Measurements from ENCODE around the gene SNTG2. TPM values are rescaled to one million over a fixed set of nuclear protein-coding genes. Genes with fewer than 3 reads are reported as not detected.
A peak's percentile ranks its signal among the peaks of the same experiment; 100 is the strongest.

SNTG2 gene
- total RNA-seq, 1 donor from 2014 or later, result not detected

- Mint-ChIP-seq H3K27me3 (no peaks in the 10 kb centered on the region), H3K9me3 (peaks cover 13% of the 10 kb centered on the region), H3K4me1 (peaks cover 11% of the 10 kb centered on the region), H3K27ac (no peak overlapping the region), H3K36me3 (ENCODE audit: low read depth) (peaks cover 3% of the 10 kb centered on the region), H3K4me3 (no peak overlapping the region)
- DNase-seq, result no peak
- intact Hi-C loops (cut with micrococcal nuclease), result no loop called here
Observed at GRCh38 chr2:1162246-1162645, 211.6 kb downstream of the SNTG2 start.

DNA sequence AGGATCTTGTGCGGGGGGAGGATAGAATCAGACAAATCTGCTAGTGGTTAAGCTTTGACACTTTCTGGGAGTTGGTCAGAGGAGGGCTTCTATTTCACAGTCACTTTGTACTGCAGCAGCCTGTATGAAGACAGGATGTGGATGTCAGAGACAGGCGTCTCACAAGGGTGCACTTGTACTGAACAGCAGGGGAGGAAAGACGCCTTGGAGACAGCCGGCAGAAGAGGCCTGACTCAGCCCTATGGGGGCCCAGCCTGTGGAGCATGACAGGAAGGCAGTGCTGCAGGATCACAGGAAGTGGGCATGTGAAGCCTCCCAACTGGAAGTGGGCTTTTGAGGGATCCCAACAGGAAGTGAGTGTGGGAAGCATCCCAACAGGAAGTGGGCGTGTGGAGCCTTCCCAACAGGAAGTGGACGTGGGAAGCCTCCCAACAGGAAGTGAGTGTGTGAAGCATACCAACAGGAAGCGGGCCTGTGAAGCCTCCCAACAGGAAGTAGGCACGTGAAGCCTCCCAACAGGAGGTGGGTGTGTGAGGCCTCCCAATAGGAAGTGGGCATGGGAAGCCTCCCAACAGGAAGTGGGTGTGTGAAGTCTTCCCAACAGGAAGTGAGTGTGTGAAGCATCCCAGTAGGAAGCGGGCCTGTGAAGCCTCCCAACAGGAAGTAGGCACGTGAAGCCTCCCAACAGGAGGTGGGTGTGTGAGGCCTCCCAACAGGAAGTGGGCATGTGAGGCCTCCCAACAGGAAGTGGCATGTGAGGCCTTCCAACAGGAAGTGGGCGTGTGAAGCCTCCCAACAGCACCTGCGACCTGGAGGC is 212.3 kb downstream of the SNTG2 start:
- H3K4me3 Mint-ChIP-seq, result peak overlapping the region; percentile 27
- peak; percentile 71 for DNase-seq
- H3K4me1 Mint-ChIP-seq, result peaks cover 11% of the 10 kb centered on the region
- intact Hi-C loops (cut with micrococcal nuclease), result no loop called here
- H3K36me3 Mint-ChIP-seq (ENCODE audit: low read depth), result peaks cover 3% of the 10 kb centered on the region
- H3K27me3 Mint-ChIP-seq, result no peaks in the 10 kb centered on the region
- H3K27ac Mint-ChIP-seq, result peak overlapping the region; percentile 83
- peaks cover 13% of the 10 kb centered on the region for H3K9me3 Mint-ChIP-seq

GRCh38 chr2:1166976-1167375 is 216.3 kb downstream of the SNTG2 start:
- no peaks in the 10 kb centered on the region for H3K27me3 Mint-ChIP-seq
- peaks cover 11% of the 10 kb centered on the region for H3K4me1 Mint-ChIP-seq
- peaks cover 20% of the 10 kb centered on the region for H3K9me3 Mint-ChIP-seq
- H3K27ac Mint-ChIP-seq, result peak overlapping the region; percentile 34
- peaks cover 3% of the 10 kb centered on the region for H3K36me3 Mint-ChIP-seq (ENCODE audit: low read depth)
- DNase-seq, result no peak
- no peak overlapping the region for H3K4me3 Mint-ChIP-seq
- intact Hi-C loops (cut with micrococcal nuclease), result no loop called here

GRCh38 chr2:1168846-1169245 is 218.2 kb downstream of the SNTG2 start:
- Mint-ChIP-seq H3K27me3 (no peaks in the 10 kb centered on the region), H3K4me3 (no peak overlapping the region), H3K36me3 (ENCODE audit: low read depth) (no peaks in the 10 kb centered on the region), H3K4me1 (no peaks in the 10 kb centered on the region), H3K27ac (no peak overlapping the region), H3K9me3 (peaks cover 15% of the 10 kb centered on the region)
- no peak for DNase-seq
- intact Hi-C loops (cut with micrococcal nuclease), result no loop called here

GRCh38 chr2:1169291-1169949 is 218.8 kb downstream of the SNTG2 start:
- intact Hi-C loops (cut with micrococcal nuclease), result no loop called here
- Mint-ChIP-seq H3K36me3 (ENCODE audit: low read depth) (no peaks in the 10 kb centered on the region), H3K27me3 (no peaks in the 10 kb centered on the region), H3K27ac (no peak overlapping the region), H3K4me1 (no peaks in the 10 kb centered on the region), H3K4me3 (no peak overlapping the region), H3K9me3 (peaks cover 11% of the 10 kb centered on the region)
- no peak for DNase-seq

DNA sequence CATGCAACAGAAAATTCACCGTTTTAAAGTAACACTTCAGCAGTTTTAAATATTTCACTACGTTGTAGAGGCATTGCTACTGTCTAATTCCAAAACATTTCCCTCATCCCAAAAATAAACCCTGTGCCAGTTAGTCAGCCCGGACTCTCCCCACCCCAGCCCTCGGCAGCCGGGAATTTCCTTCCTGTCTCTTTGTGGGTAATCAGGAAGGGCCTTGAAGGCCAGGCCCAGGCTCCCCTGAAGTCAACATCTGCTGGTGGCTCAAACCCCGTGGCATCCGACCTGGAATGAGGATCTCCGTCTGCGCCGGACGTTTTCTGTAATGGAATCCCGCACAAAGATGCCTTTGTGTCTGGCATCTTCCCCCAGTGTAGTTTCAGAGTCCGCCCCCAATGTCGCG is 219.6 kb downstream of the SNTG2 start:
- DNase-seq, result no peak
- intact Hi-C loops (cut with micrococcal nuclease), result no loop called here
- H3K36me3 Mint-ChIP-seq (ENCODE audit: low read depth), result no peaks in the 10 kb centered on the region
- H3K4me1 Mint-ChIP-seq, result no peaks in the 10 kb centered on the region
- no peak overlapping the region for H3K27ac Mint-ChIP-seq
- peaks cover 7% of the 10 kb centered on the region for H3K9me3 Mint-ChIP-seq
- H3K4me3 Mint-ChIP-seq, result no peak overlapping the region
- no peaks in the 10 kb centered on the region for H3K27me3 Mint-ChIP-seq

GRCh38 chr2:1170711-1171110 is 220.1 kb downstream of the SNTG2 start:
- Mint-ChIP-seq H3K4me1 (no peaks in the 10 kb centered on the region), H3K36me3 (ENCODE audit: low read depth) (no peaks in the 10 kb centered on the region), H3K4me3 (no peak overlapping the region), H3K9me3 (peaks cover 7% of the 10 kb centered on the region), H3K27ac (no peak overlapping the region), H3K27me3 (no peaks in the 10 kb centered on the region)
- intact Hi-C loops (cut with micrococcal nuclease), result no loop called here
- DNase-seq, result no peak

- Mint-ChIP-seq H3K4me1 (no peaks in the 10 kb centered on the region), H3K27me3 (no peaks in the 10 kb centered on the region), H3K9me3 (peaks cover 5% of the 10 kb centered on the region), H3K4me3 (no peak overlapping the region), H3K36me3 (ENCODE audit: low read depth) (no peaks in the 10 kb centered on the region), H3K27ac (no peak overlapping the region)
- intact Hi-C loops (cut with micrococcal nuclease), result no loop called here
- DNase-seq, result no peak
Observed at GRCh38 chr2:1173528-1173927, 222.9 kb downstream of the SNTG2 start.

DNA sequence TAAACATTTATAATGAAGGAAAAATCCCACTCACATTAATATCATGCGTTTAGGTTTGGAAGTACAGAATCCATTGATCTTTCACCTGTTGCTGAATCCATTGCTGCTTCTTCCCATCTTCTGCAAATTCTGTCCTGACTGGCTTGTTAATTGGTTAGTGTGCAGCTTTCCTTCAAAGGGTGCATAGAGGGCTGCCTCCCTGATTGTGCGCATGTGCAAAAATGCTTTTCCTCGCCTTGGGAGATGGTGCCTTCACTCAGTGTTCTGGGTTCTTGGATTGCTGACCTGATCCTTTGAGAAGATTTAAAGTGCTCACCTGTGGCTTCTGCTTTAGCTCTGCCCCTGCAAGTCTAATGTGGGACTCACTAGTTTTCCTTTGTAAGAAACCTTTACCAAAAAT is 231.2 kb downstream of the SNTG2 start:
- Mint-ChIP-seq H3K4me1 (no peaks in the 10 kb centered on the region), H3K36me3 (ENCODE audit: low read depth) (no peaks in the 10 kb centered on the region), H3K27me3 (no peaks in the 10 kb centered on the region), H3K4me3 (no peak overlapping the region), H3K27ac (no peak overlapping the region), H3K9me3 (peaks cover 20% of the 10 kb centered on the region)
- intact Hi-C loops (cut with micrococcal nuclease), result no loop called here
- DNase-seq, result no peak

DNA sequence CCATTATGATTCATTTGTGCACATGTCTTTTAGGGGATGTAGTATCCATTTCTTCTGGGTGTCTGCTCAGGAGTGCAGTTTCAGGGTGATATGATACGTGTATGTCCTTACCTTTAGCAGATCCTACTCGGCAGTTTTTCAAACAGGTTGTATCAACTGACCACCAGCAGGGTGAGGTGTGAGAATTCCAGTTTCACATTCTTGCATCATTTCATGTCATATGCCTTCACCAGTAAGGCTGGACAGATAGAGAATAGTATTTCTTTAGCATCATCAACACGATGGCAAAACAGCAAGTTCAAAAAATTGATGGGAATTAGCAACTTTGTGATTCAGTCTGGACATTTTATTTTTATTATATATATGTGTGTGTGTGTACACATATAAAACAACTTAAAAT is 232.7 kb downstream of the SNTG2 start:
- H3K4me1 Mint-ChIP-seq, result no peaks in the 10 kb centered on the region
- intact Hi-C loops (cut with micrococcal nuclease), result no loop called here
- no peaks in the 10 kb centered on the region for H3K27me3 Mint-ChIP-seq
- no peak for DNase-seq
- H3K4me3 Mint-ChIP-seq, result no peak overlapping the region
- no peak overlapping the region for H3K27ac Mint-ChIP-seq
- no peaks in the 10 kb centered on the region for H3K36me3 Mint-ChIP-seq (ENCODE audit: low read depth)
- H3K9me3 Mint-ChIP-seq, result peaks cover 20% of the 10 kb centered on the region

- DNase-seq, result no peak
- Mint-ChIP-seq H3K4me1 (no peaks in the 10 kb centered on the region), H3K27me3 (no peaks in the 10 kb centered on the region), H3K36me3 (ENCODE audit: low read depth) (no peaks in the 10 kb centered on the region), H3K27ac (no peak overlapping the region), H3K4me3 (no peak overlapping the region), H3K9me3 (peaks cover 20% of the 10 kb centered on the region)
- intact Hi-C loops (cut with micrococcal nuclease), result no loop called here
Observed at GRCh38 chr2:1186421-1186820, 235.8 kb downstream of the SNTG2 start.

GRCh38 chr2:1187189-1187588 is 236.5 kb downstream of the SNTG2 start:
- Mint-ChIP-seq H3K4me1 (no peaks in the 10 kb centered on the region), H3K27me3 (no peaks in the 10 kb centered on the region), H3K36me3 (ENCODE audit: low read depth) (no peaks in the 10 kb centered on the region), H3K9me3 (peaks cover 20% of the 10 kb centered on the region), H3K27ac (no peak overlapping the region), H3K4me3 (no peak overlapping the region)
- intact Hi-C loops (cut with micrococcal nuclease), result no loop called here
- no peak for DNase-seq

- Mint-ChIP-seq H3K4me3 (no peak overlapping the region), H3K27me3 (no peaks in the 10 kb centered on the region), H3K27ac (no peak overlapping the region), H3K9me3 (peaks cover 6% of the 10 kb centered on the region), H3K4me1 (no peaks in the 10 kb centered on the region), H3K36me3 (ENCODE audit: low read depth) (no peaks in the 10 kb centered on the region)
- intact Hi-C loops (cut with micrococcal nuclease), result no loop called here
- DNase-seq, result no peak
Observed at GRCh38 chr2:1192121-1192520, 241.5 kb downstream of the SNTG2 start.

- H3K4me1 Mint-ChIP-seq, result no peaks in the 10 kb centered on the region
- H3K4me3 Mint-ChIP-seq, result no peak overlapping the region
- DNase-seq, result no peak
- no peaks in the 10 kb centered on the region for H3K27me3 Mint-ChIP-seq
- intact Hi-C loops (cut with micrococcal nuclease), result no loop called here
- no peaks in the 10 kb centered on the region for H3K36me3 Mint-ChIP-seq (ENCODE audit: low read depth)
- H3K27ac Mint-ChIP-seq, result no peak overlapping the region
- peaks cover 6% of the 10 kb centered on the region for H3K9me3 Mint-ChIP-seq
Observed at GRCh38 chr2:1193801-1194200, 243.2 kb downstream of the SNTG2 start.
